HepG2 (cell line): ENCODE measurements around the gene ELP5. TPM values are rescaled to one million over a fixed set of nuclear protein-coding genes. Genes with fewer than 3 reads are reported as not detected.

Experiments
- ARNT2 ChIP-seq: sonication (generic); formaldehyde crosslinking; IDR thresholded peaks from 2 replicates; pipeline ENCODE4 v1.8.0; 2022; ENCODE audit warnings: mild to moderate bottlenecking, low read depth, missing genetic modification reagents, moderate library complexity
- CCDC6 ChIP-seq: sonication (generic); formaldehyde crosslinking; IDR thresholded peaks from 2 replicates; pipeline ENCODE4 v1.8.1; 2022; ENCODE audit warnings: mild to moderate bottlenecking, missing genetic modification reagents, moderate library complexity
- CENPX ChIP-seq: sonication (generic); formaldehyde crosslinking; IDR thresholded peaks from 2 replicates; pipeline ENCODE4 v1.9.0; 2021; ENCODE audit warnings: mild to moderate bottlenecking, missing genetic modification reagents, moderate library complexity
- HES4 ChIP-seq: sonication (generic); formaldehyde crosslinking; IDR thresholded peaks from 2 replicates; pipeline ENCODE4 v1.9.0; 2021; ENCODE audit warnings: mild to moderate bottlenecking, missing genetic modification reagents, borderline replicate concordance
- IKZF1 ChIP-seq: fragments of 450-650 bp; IDR thresholded peaks from 2 replicates; pipeline ENCODE4 v1.7.1; 2016
- MEF2D ChIP-seq: sonication (generic); formaldehyde crosslinking; IDR thresholded peaks from 2 replicates; pipeline ENCODE4 v1.5.1; 2020; ENCODE audit warnings: mild to moderate bottlenecking, missing genetic modification reagents
- MTA3 ChIP-seq: sonication (generic); formaldehyde crosslinking; IDR thresholded peaks from 2 replicates; pipeline ENCODE4 v1.4.0; 2020; ENCODE audit warnings: missing genetic modification reagents
- SIN3B ChIP-seq: fragments of 150-350 bp; IDR thresholded peaks from 2 replicates; pipeline ENCODE4 v1.6.1; 2014; ENCODE audit warnings: low read length
- SIX4 ChIP-seq: sonication (generic); formaldehyde crosslinking; IDR thresholded peaks from 2 replicates; pipeline ENCODE4 v1.4.0; 2020; ENCODE audit warnings: missing genetic modification reagents
- SRSF4 ChIP-seq: fragments of 200-400 bp; formaldehyde crosslinking; IDR thresholded peaks from one replicate; pipeline ENCODE4 v1.6.1; 2018; ENCODE audit warnings: mild to moderate bottlenecking, low read depth, low read length, moderate library complexity; ENCODE audit not compliant: poor library complexity, severe bottlenecking
- THYN1 ChIP-seq: sonication (generic); formaldehyde crosslinking; IDR thresholded peaks from 2 replicates; pipeline ENCODE4 v1.8.1; 2023; ENCODE audit warnings: low read depth, mild to moderate bottlenecking, moderate library complexity, missing genetic modification reagents, borderline replicate concordance
- ZFP41 ChIP-seq: sonication (generic); formaldehyde crosslinking; IDR thresholded peaks from 2 replicates; pipeline ENCODE4 v1.4.0; 2020; ENCODE audit warnings: mild to moderate bottlenecking, missing genetic modification reagents, borderline replicate concordance
- ZNF124 ChIP-seq: sonication (generic); formaldehyde crosslinking; IDR thresholded peaks from 2 replicates; pipeline ENCODE4 v1.4.0; 2020; ENCODE audit warnings: missing genetic modification reagents
- ZNF224 ChIP-seq: sonication (generic); formaldehyde crosslinking; IDR thresholded peaks from 2 replicates; pipeline ENCODE4 v1.5.0; 2020; ENCODE audit warnings: mild to moderate bottlenecking, missing genetic modification reagents
- ZNF550 ChIP-seq: sonication (generic); formaldehyde crosslinking; IDR thresholded peaks from 2 replicates; pipeline ENCODE4 v1.4.0; 2020; ENCODE audit warnings: mild to moderate bottlenecking, missing genetic modification reagents, borderline replicate concordance
- ZNF746 ChIP-seq: sonication (generic); formaldehyde crosslinking; IDR thresholded peaks from 2 replicates; pipeline ENCODE4 v1.8.0; 2022; ENCODE audit warnings: mild to moderate bottlenecking, missing genetic modification reagents
- ZSCAN25 ChIP-seq: sonication (generic); formaldehyde crosslinking; IDR thresholded peaks from 2 replicates; pipeline ENCODE4 v1.8.0; 2022; ENCODE audit warnings: mild to moderate bottlenecking, missing genetic modification reagents
- polyA plus RNA-seq, 8 experiments: library from polyadenylated mRNA; depleted of rRNA in 3 of 8; stranded (reverse) in 7 of 8; unstranded in 1 of 8; fragments of >200 nt; fragmentation: Illumina TruSeq in 4 of 8; extraction: Trizol in 4 of 8; gene quantifications; 2 replicates each; pipeline versions ENCODE4 v1.2.1 to v1.2.3, GENCODE V29; 2011 to 2016; ENCODE audit warnings: low read depth in 4 of 8, missing spikeins in 1 of 8, mixed read lengths in 1 of 8; ENCODE audit not compliant: insufficient read depth in 1 of 8
- total RNA-seq, 5 experiments: library from RNA; depleted of rRNA; stranded (reverse); fragments of >200 nt; fragmentation: Illumina TruSeq; extraction: Trizol; gene quantifications; 2 replicates each; pipeline ENCODE4 v1.2.3, GENCODE V29; 2016; ENCODE audit warnings: low read depth in 1 of 5
- TF ChIP-seq, protein P1 (sequence below): sonication (generic); formaldehyde crosslinking; IDR thresholded peaks from 2 replicates; pipeline ENCODE4 v1.4.0; 2020; ENCODE audit warnings: missing genetic modification reagents, borderline replicate concordance
- TF ChIP-seq, protein P2 (sequence below): sonication (generic); formaldehyde crosslinking; conservative IDR thresholded peaks from 2 replicates; pipeline ENCODE4 v1.8.1; 2023; ENCODE audit warnings: missing genetic modification reagents
- TF ChIP-seq, protein P3 (sequence below): sonication (generic); formaldehyde crosslinking; IDR thresholded peaks from 2 replicates; pipeline ENCODE4 v1.8.0; 2022; ENCODE audit warnings: missing genetic modification reagents, mild to moderate bottlenecking, moderate library complexity, borderline replicate concordance
- TF ChIP-seq, protein P4 (sequence below): sonication (generic); formaldehyde crosslinking; IDR thresholded peaks from 2 replicates; pipeline ENCODE4 v1.5.0; 2020; ENCODE audit warnings: missing genetic modification reagents

The ELP5 gene
- total and polyA plus RNA-seq, 2 of the 13 experiments (the other 11 are each of a cell fraction or from before 2014, with no cell fraction given), result 67.6 to 69.8 TPM

DNA sequence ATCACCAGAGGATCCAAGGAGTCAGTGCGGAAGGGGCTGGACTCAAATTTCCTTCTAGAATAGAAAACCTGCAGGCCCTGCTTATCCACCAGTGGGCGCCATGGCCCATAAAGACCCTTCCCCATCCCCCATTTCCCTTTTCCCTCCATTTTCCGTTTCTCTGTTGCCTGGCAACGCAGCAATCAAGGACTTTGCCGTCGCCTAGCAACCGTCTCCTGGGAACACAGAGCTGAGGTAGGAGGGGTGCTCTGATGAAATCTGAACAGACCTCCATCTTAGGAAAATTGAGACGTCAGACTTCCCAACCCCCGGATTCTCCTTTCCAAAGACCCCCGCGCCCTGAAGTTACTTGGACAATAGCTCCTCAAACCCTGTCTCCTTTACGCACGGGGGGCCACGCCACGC is 38.1 kb upstream of the ELP5 start (continued):
- no peak for TF ChIP-seq IKZF1
- no peak for TF ChIP-seq CENPX (CRISPR knock-in tag)
- TF ChIP-seq SIN3B, result 0 out of 2 replicates have a peak, but pooled peaks have one; percentile 62
- TF ChIP-seq ZNF124 (CRISPR knock-in tag), result no peak
- TF ChIP-seq ZFP41 (CRISPR knock-in tag), result no peak
- TF ChIP-seq SRSF4, result no peak
- no peak for TF ChIP-seq ZNF224 (CRISPR knock-in tag)
- TF ChIP-seq CCDC6 (CRISPR knock-in tag), result no peak
- TF ChIP-seq, protein P1, sequence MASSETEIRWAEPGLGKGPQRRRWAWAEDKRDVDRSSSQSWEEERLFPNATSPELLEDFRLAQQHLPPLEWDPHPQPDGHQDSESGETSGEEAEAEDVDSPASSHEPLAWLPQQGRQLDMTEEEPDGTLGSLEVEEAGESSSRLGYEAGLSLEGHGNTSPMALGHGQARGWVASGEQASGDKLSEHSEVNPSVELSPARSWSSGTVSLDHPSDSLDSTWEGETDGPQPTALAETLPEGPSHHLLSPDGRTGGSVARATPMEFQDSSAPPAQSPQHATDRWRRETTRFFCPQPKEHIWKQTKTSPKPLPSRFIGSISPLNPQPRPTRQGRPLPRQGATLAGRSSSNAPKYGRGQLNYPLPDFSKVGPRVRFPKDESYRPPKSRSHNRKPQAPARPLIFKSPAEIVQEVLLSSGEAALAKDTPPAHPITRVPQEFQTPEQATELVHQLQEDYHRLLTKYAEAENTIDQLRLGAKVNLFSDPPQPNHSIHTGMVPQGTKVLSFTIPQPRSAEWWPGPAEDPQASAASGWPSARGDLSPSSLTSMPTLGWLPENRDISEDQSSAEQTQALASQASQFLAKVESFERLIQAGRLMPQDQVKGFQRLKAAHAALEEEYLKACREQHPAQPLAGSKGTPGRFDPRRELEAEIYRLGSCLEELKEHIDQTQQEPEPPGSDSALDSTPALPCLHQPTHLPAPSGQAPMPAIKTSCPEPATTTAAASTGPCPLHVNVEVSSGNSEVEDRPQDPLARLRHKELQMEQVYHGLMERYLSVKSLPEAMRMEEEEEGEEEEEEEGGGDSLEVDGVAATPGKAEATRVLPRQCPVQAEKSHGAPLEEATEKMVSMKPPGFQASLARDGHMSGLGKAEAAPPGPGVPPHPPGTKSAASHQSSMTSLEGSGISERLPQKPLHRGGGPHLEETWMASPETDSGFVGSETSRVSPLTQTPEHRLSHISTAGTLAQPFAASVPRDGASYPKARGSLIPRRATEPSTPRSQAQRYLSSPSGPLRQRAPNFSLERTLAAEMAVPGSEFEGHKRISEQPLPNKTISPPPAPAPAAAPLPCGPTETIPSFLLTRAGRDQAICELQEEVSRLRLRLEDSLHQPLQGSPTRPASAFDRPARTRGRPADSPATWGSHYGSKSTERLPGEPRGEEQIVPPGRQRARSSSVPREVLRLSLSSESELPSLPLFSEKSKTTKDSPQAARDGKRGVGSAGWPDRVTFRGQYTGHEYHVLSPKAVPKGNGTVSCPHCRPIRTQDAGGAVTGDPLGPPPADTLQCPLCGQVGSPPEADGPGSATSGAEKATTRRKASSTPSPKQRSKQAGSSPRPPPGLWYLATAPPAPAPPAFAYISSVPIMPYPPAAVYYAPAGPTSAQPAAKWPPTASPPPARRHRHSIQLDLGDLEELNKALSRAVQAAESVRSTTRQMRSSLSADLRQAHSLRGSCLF (CRISPR knock-in tag), result no peak
- no peak for TF ChIP-seq THYN1 (CRISPR knock-in tag)
- TF ChIP-seq ZNF746, result peak; percentile 44; the same call in 1 of the 2 replicates
- TF ChIP-seq, protein P2, sequence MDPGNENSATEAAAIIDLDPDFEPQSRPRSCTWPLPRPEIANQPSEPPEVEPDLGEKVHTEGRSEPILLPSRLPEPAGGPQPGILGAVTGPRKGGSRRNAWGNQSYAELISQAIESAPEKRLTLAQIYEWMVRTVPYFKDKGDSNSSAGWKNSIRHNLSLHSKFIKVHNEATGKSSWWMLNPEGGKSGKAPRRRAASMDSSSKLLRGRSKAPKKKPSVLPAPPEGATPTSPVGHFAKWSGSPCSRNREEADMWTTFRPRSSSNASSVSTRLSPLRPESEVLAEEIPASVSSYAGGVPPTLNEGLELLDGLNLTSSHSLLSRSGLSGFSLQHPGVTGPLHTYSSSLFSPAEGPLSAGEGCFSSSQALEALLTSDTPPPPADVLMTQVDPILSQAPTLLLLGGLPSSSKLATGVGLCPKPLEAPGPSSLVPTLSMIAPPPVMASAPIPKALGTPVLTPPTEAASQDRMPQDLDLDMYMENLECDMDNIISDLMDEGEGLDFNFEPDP, result no peak
- TF ChIP-seq MEF2D, result no peak
- TF ChIP-seq MTA3 (CRISPR knock-in tag), result no peak
- no peak for TF ChIP-seq SIX4 (CRISPR knock-in tag)
- TF ChIP-seq ARNT2, result 0 out of 2 replicates have a peak, but pooled peaks have one; percentile 14
- no peak for TF ChIP-seq ZNF550 (CRISPR knock-in tag)
- TF ChIP-seq ZSCAN25 (CRISPR knock-in tag), result no peak
- TF ChIP-seq, protein P3, sequence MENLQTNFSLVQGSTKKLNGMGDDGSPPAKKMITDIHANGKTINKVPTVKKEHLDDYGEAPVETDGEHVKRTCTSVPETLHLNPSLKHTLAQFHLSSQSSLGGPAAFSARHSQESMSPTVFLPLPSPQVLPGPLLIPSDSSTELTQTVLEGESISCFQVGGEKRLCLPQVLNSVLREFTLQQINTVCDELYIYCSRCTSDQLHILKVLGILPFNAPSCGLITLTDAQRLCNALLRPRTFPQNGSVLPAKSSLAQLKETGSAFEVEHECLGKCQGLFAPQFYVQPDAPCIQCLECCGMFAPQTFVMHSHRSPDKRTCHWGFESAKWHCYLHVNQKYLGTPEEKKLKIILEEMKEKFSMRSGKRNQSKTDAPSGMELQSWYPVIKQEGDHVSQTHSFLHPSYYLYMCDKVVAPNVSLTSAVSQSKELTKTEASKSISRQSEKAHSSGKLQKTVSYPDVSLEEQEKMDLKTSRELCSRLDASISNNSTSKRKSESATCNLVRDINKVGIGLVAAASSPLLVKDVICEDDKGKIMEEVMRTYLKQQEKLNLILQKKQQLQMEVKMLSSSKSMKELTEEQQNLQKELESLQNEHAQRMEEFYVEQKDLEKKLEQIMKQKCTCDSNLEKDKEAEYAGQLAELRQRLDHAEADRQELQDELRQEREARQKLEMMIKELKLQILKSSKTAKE (CRISPR knock-in tag), result no peak
- TF ChIP-seq HES4 (CRISPR knock-in tag), result no peak
- TF ChIP-seq, protein P4, sequence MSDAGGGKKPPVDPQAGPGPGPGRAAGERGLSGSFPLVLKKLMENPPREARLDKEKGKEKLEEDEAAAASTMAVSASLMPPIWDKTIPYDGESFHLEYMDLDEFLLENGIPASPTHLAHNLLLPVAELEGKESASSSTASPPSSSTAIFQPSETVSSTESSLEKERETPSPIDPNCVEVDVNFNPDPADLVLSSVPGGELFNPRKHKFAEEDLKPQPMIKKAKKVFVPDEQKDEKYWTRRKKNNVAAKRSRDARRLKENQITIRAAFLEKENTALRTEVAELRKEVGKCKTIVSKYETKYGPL (CRISPR knock-in tag), result no peak
